Erythroblast (primary cell): ENCODE data around the gene RAMP1.

Source experiments
- GATA1 ChIP-seq: IDR thresholded peaks from 2 replicates; pipeline ENCODE4 v1.6.1; 2011; ENCODE audit warnings: low read depth, mild to moderate bottlenecking, control low read depth, low read length, moderate library complexity
- POLR2A ChIP-seq: IDR thresholded peaks from 2 replicates; pipeline ENCODE4 v1.6.1; 2011; ENCODE audit warnings: mild to moderate bottlenecking, low read length

DNA sequence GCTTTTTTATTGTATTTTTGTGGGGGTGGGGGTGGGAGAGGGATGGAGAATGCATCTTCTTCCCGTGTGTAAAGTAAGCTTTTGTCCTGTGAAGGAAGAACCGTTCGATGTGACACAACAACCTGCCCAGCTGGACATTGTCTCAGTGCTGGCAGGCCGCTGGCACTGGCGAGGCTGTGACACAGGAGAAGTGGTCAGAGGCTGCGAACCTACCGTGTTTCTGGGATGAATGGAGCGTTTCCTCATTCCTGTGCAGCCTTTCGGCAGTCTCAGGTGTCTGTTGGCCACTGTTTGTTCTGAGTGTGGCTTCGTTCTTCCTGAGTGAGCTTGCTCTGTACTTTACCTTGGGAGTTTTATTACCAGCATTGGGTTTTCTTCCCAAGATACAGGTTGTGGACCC is 8.0 kb downstream of the RAMP1 start:
- no peak for TF ChIP-seq POLR2A
- TF ChIP-seq GATA1, result no peak
